GM19395 (cell line): ENCODE data around the gene KCNE2.
"Not testable (repeated sequence)": the region's sequence is repeated elsewhere in the genome, so short reads cannot be mapped to it uniquely, and the experiment has no call there.

ENCODE experiments used
- ATAC-seq: cut with Tn5 transposase; IDR thresholded peaks from one replicate; pipeline ENCODE4 v1.9.1; 2021; ENCODE audit warnings: mild to moderate bottlenecking, moderate library complexity; ENCODE audit not compliant: unreplicated experiment

KCNE2 gene

GRCh38 chr21:34406102-34406501, 42.3 kb downstream of the KCNE2 start:
- not testable (repeated sequence) for ATAC-seq

GRCh38 chr21:34406676-34407075, 42.9 kb downstream of the KCNE2 start:
- not testable (repeated sequence) for ATAC-seq

- ATAC-seq: not testable (repeated sequence)
Measured at GRCh38 chr21:34407294-34407693, 43.5 kb downstream of the KCNE2 start.

GRCh38 chr21:34417448-34418077, 53.8 kb downstream of the KCNE2 start:
- ATAC-seq: not testable (repeated sequence)
